SU-DHL-6 (cell line): Measurements from ENCODE around the gene USP31.

Experiments
- EZH2phosphoT487 ChIP-seq: fragments of 200-600 bp; sonication (generic), shearing (Covaris generic); conservative IDR thresholded peaks from 2 replicates; pipeline ENCODE4 v1.6.1; 2018; ENCODE audit warnings: mild to moderate bottlenecking, antibody characterized with exemption, low read length, moderate library complexity, mixed read lengths
- TF ChIP-seq, protein P1 (sequence below): fragments of 200-600 bp; sonication (generic); IDR thresholded peaks from one replicate; pipeline ENCODE4 v1.5.1; 2017; ENCODE audit warnings: antibody characterized with exemption, mild to moderate bottlenecking, low read length, moderate library complexity; ENCODE audit not compliant: insufficient read depth, poor library complexity, severe bottlenecking

DNA sequence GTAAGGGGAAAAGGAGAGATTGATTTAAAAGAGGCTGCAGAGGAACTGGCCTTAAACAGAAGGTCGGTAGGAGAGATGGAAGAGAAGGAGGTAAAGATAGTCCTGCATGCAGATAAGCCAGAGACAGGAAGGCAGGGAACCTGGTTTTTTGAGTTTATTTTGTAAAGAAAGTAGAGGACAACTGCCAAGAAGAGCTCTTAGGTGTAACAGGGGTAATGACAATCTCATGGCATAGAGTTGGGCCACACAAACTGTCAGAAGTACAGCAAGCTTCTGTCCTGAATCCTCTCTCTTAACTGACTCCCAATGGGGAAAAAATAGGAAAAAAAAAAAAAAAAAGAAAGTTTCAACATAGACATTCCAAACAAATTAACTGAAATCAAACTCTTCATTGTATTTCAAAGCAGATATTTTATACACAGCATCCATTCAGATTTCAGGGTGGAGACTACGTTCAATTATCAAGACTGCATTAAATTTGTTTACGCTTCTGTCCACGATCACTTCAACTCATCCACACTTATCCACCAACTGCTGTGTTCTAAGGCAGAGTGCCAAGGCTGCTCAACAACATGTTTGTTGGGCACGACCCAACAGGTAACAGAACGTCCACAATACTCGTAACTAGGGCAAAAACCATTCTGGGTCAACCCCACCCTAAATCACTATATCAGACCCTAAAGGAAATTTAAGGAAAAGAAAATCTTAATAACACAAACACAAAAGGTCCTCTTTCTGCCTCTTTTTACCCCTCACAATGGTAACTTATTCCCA lies 34.9 kb downstream of the USP31 start:
- TF ChIP-seq EZH2phosphoT487 = no peak
- TF ChIP-seq, protein P1, sequence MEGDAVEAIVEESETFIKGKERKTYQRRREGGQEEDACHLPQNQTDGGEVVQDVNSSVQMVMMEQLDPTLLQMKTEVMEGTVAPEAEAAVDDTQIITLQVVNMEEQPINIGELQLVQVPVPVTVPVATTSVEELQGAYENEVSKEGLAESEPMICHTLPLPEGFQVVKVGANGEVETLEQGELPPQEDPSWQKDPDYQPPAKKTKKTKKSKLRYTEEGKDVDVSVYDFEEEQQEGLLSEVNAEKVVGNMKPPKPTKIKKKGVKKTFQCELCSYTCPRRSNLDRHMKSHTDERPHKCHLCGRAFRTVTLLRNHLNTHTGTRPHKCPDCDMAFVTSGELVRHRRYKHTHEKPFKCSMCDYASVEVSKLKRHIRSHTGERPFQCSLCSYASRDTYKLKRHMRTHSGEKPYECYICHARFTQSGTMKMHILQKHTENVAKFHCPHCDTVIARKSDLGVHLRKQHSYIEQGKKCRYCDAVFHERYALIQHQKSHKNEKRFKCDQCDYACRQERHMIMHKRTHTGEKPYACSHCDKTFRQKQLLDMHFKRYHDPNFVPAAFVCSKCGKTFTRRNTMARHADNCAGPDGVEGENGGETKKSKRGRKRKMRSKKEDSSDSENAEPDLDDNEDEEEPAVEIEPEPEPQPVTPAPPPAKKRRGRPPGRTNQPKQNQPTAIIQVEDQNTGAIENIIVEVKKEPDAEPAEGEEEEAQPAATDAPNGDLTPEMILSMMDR = no peak
